Gastrocnemius medialis (tissue), 4 donors: ENCODE results near the gene SHISAL1.

Experiments used
- CTCF ChIP-seq, 5 experiments: fragments of 450-650 bp in 3 of 5; fragments of 200-600 bp in 2 of 5; sonication (generic) in 2 of 5; IDR thresholded peaks in 4 of 5; conservative IDR thresholded peaks in 1 of 5; 1 replicate in 4 of 5; 2 replicates in 1 of 5; pipeline ENCODE4 v1.5.1; 2016 to 2019; ENCODE audit warnings: antibody characterized with exemption in 5 of 5, mild to moderate bottlenecking in 3 of 5, moderate library complexity in 3 of 5
- POLR2A ChIP-seq, 2 donors: fragments of 450-650 bp; IDR thresholded peaks; one replicate each; pipeline ENCODE4 v1.6.1; 2017; ENCODE audit warnings: antibody characterized with exemption in 2 of 2, mild to moderate bottlenecking in 2 of 2, moderate library complexity in 2 of 2

- TF ChIP-seq CTCF (IDR thresholded peaks at IDR 0.05 in 4 of 5, conservative IDR thresholded peaks at IDR 0.05 in 1 of 5) (no peak), POLR2A (IDR thresholded peaks at IDR 0.05) (no peak)
Observed at GRCh38 chr22:44292521-44292920, 20.2 kb downstream of the SHISAL1 start.
